Esophagus squamous epithelium (tissue), 5 donors: ENCODE results near the gene KMT5C. TPM values are rescaled to one million over a fixed set of nuclear protein-coding genes. Genes with fewer than 3 reads are reported as not detected.

Experiments
- DNase-seq: peaks from one replicate; lab custom pipeline; 2025; lab: John Stamatoyannopoulos, UW
- H3K27ac ChIP-seq, 4 donors: fragments of 200-600 bp; sonication (generic); one replicate each; pipeline ENCODE4 v1.5.1; 2016 to 2019; ENCODE audit warnings: mild to moderate bottlenecking in 1 of 4
- H3K27me3 ChIP-seq, 4 donors: fragments of 200-600 bp; sonication (generic); 1 replicate in 3 of 4; 2 replicates in 1 of 4; pipeline versions ENCODE4 v1.5.1 to v1.6.0; 2017 to 2021; ENCODE audit warnings: antibody characterized with exemption in 1 of 4
- H3K36me3 ChIP-seq, 3 donors: fragments of 200-600 bp; sonication (generic); one replicate each; pipeline ENCODE4 v1.5.1; 2016 to 2019
- H3K4me1 ChIP-seq, 3 donors: fragments of 200-600 bp; sonication (generic); one replicate each; pipeline ENCODE4 v1.5.1; 2017 to 2019
- H3K4me3 ChIP-seq, 4 donors: fragments of 200-600 bp; sonication (generic); 1 replicate in 3 of 4; 2 replicates in 1 of 4; pipeline ENCODE4 v1.5.1; 2016 to 2019; ENCODE audit warnings: mild to moderate bottlenecking in 2 of 4, moderate library complexity in 1 of 4
- H3K9me3 ChIP-seq, 3 donors: fragments of 200-600 bp; sonication (generic); one replicate each; pipeline ENCODE4 v1.5.1; 2016 to 2019
- POLR2A ChIP-seq, 4 donors: fragments of 450-650 bp; IDR thresholded peaks; one replicate each; pipeline ENCODE4 v1.6.1; 2017; ENCODE audit warnings: antibody characterized with exemption in 4 of 4, mild to moderate bottlenecking in 4 of 4, moderate library complexity in 3 of 4
- WGBS, 2 donors: methylation state at CpG; one replicate each; pipeline ENCODE4 v1.1.5; 2018; 5-methylcytosine and 5-hydroxymethylcytosine counted together
- intact Hi-C: fragments of 100-400 bp; cut with DNase I; formaldehyde crosslinking; loops from one replicate; pipeline ENCODE4 v1.15.0; 2022
- total RNA-seq, 4 donors: library from RNA; depleted of rRNA; stranded (reverse); fragments of >200 nt; gene quantifications; one replicate each; pipeline ENCODE4 v1.1.0, GENCODE V29; 2016
- TF ChIP-seq, protein P1 (sequence below), 6 experiments: fragments of 450-650 bp in 4 of 6; fragments of 200-600 bp in 2 of 6; sonication (generic) in 2 of 6; IDR thresholded peaks; one replicate each; pipeline ENCODE4 v1.5.1; 2016 to 2019; ENCODE audit warnings: antibody characterized with exemption in 6 of 6, mild to moderate bottlenecking in 4 of 6, moderate library complexity in 4 of 6
- donor health status: DM: yes; HTN: yes; CAD: no.

KMT5C gene
- total RNA-seq, 4 donors from 2014 or later: 5.3 to 9.9 (median 8.2) TPM

DNA sequence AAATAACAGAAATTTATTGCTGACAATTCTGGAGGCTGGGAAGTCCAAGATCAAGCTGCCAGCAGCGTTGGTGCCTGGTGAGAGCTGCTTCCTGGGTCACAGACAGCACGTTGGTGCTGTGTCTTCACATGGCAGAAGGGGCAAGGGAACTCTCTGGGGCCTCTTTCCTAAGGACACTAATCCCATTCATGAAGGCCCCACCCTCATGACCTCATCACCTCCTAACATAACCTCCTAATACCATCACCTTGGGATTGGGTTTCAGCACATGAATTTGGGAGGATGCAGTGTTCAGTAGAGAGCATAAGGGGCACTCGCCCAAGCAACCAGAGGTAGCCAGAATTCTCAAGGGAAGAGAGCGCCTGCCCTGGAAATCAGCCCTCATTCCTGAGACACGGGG is 30.2 kb upstream of the KMT5C start:
- Histone ChIP-seq H3K9me3 (no peaks in the 10 kb centered on the region), H3K36me3 (peaks cover 0 to 8% (median 0%) of the 10 kb centered on the region in 3 donors), H3K27ac (no peak overlapping the region), H3K4me3 (no peak overlapping the region), H3K4me1 (no peaks in the 10 kb centered on the region), H3K27me3 (no peaks in the 10 kb centered on the region)
- TF ChIP-seq POLR2A (IDR thresholded peaks at IDR 0.05): no peak
- TF ChIP-seq, protein P1, sequence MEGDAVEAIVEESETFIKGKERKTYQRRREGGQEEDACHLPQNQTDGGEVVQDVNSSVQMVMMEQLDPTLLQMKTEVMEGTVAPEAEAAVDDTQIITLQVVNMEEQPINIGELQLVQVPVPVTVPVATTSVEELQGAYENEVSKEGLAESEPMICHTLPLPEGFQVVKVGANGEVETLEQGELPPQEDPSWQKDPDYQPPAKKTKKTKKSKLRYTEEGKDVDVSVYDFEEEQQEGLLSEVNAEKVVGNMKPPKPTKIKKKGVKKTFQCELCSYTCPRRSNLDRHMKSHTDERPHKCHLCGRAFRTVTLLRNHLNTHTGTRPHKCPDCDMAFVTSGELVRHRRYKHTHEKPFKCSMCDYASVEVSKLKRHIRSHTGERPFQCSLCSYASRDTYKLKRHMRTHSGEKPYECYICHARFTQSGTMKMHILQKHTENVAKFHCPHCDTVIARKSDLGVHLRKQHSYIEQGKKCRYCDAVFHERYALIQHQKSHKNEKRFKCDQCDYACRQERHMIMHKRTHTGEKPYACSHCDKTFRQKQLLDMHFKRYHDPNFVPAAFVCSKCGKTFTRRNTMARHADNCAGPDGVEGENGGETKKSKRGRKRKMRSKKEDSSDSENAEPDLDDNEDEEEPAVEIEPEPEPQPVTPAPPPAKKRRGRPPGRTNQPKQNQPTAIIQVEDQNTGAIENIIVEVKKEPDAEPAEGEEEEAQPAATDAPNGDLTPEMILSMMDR (IDR thresholded peaks at IDR 0.05): no peak
- 80 to 90% methylated on average over 4 of the region's 5 CpGs for whole genome bisulfite sequencing, 2 donors
- DNase-seq: no peak
- intact Hi-C loops: loop anchor here (10.0 kb wide), 1 partner anchor 65 kb away; the partner anchor contains the start of genes IL11 and TMEM190

DNA sequence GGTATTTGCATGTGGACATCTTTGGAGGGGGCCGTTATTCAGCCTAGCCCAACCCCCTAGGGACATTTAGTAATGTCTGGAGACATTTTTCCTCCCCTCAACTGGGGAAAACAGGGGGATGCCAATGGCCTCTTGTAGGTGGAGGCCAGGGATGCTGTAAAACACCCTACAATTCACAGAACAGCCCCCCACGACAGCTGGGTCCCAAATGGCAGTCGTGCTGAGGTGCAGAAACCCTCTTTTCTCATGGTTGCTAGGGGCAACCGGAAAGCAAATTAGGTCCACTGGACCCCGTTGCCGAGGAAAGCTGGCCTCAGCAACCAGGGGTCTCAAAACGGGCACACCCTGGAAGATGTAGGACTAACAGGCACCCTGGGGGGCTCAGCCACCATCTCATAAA is 29.2 kb upstream of the KMT5C start:
- Histone ChIP-seq H3K4me3 (no peak overlapping the region), H3K27ac (no peak overlapping the region), H3K9me3 (no peaks in the 10 kb centered on the region), H3K4me1 (no peaks in the 10 kb centered on the region), H3K27me3 (no peaks in the 10 kb centered on the region), H3K36me3 (peaks cover 0 to 8% (median 0%) of the 10 kb centered on the region in 3 donors)
- intact Hi-C loops: no loop called here
- 67 to 100% methylated on average over 1 of the region's 7 CpGs for WGBS, 2 donors
- DNase-seq: no peak
- TF ChIP-seq, protein P1 (IDR thresholded peaks at IDR 0.05): no peak
- no peak for TF ChIP-seq POLR2A (IDR thresholded peaks at IDR 0.05)

DNA sequence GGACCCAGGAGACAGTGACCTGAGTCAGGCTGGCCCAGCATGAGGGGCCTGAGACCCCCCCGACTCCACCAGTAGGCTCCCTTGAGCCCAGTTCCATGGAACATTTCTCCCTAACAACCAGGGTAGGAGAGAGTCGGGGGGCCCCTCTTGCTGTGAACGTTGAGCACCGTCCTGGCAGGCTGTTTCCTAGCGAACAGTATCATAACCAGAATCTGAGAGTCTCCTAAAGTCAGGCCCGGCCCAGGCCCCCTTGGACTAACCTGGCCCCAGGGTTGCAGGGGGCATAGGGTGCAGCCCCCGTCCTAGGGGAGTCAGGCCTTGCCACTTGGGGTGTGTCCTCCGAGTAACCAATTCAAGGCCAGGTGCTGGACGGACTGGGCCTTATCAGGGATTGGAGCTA is 28.3 kb upstream of the KMT5C start:
- Histone ChIP-seq H3K27me3 (no peaks in the 10 kb centered on the region), H3K4me3 (no peak overlapping the region), H3K36me3 (peaks cover 0 to 2% (median 0%) of the 10 kb centered on the region in 3 donors), H3K4me1 (no peaks in the 10 kb centered on the region), H3K9me3 (no peaks in the 10 kb centered on the region), H3K27ac (no peak overlapping the region)
- intact Hi-C loops: no loop called here
- TF ChIP-seq, protein P1 (IDR thresholded peaks at IDR 0.05): no peak
- no peak for TF ChIP-seq POLR2A (IDR thresholded peaks at IDR 0.05)
- no peak for DNase-seq
- 100% methylated on average over 1 of the region's 9 CpGs; no CpG with 5 or more reads in 1 of the 2 donors for WGBS, 2 donors

DNA sequence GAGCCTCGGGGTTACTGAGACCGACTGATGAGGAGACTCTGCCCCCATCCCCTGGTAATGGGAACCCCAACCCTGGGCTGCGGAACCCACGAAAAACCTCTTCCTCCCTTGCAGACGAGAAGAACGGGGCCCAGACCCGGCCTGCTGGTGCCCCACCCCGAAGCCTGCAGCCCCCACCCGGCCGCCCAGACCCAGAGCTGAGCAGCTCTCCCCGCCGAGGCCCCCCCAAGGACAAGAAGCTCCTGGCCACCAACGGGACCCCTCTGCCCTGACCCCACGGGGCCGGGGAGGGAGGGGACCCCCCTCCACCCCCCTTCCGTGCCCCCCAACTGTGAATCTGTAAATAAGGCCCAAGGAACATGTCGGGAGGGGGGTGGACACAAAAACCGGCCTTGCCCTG is 27.9 kb upstream of the KMT5C start:
- 67% methylated on average over 2 of the region's 18 CpGs; no CpG with 5 or more reads in 1 of the 2 donors for WGBS, 2 donors
- intact Hi-C loops: no loop called here

More for the DNA sequence above, 27.9 kb upstream of the KMT5C start:
- Histone ChIP-seq H3K27me3 (no peaks in the 10 kb centered on the region), H3K4me1 (no peaks in the 10 kb centered on the region), H3K9me3 (no peaks in the 10 kb centered on the region), H3K4me3 (no peak overlapping the region), H3K27ac (no peak overlapping the region), H3K36me3 (no peaks in the 10 kb centered on the region)
- DNase-seq: no peak
- TF ChIP-seq, protein P1 (IDR thresholded peaks at IDR 0.05): no peak
- TF ChIP-seq POLR2A (IDR thresholded peaks at IDR 0.05): no peak
